ENCODE measurements around the gene FARP1.

DNA sequence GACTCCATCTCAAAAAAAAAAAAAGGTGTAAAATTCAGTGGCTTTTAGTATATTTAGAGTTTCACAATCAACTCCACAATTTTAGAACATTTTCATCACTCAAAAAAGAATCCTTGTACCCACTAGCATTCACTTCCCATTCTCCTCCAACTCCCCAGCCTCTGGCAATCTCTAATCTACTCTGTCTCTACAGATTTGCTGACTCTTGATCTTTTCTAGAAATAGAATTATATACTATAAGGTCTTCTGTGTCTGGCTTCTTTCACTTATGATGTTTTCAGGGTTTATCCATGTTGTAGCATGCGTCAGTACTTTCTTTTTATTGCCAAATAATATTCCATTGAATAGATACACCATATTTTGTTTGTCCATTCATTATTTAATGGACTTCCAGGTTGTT is 8.0 kb upstream of the FARP1 start:
- TF ChIP-seq EP300 (IDR thresholded peaks at IDR 0.05; ENCODE audit: borderline replicate concordance in 1 of 2, low read depth in 1 of 2, low read length in 1 of 2) (no peak), JUND (IDR thresholded peaks at IDR 0.05) (no peak), EZH2phosphoT487 (IDR thresholded peaks at IDR 0.05; ENCODE audit: borderline replicate concordance, low read depth) (no peak), SIN3A (IDR thresholded peaks at IDR 0.05; ENCODE audit: borderline replicate concordance, low read depth, low read length) (no peak), MXI1 (IDR thresholded peaks at IDR 0.05; ENCODE audit: low read depth, low read length) (no peak), ELF1 (IDR thresholded peaks at IDR 0.05) (no peak), YY1 (IDR thresholded peaks at IDR 0.05; ENCODE audit: low read depth) (no peak), FOSL2 (IDR thresholded peaks at IDR 0.05; ENCODE audit: borderline replicate concordance, low read depth) (no peak)
- TF ChIP-seq, protein P1, sequence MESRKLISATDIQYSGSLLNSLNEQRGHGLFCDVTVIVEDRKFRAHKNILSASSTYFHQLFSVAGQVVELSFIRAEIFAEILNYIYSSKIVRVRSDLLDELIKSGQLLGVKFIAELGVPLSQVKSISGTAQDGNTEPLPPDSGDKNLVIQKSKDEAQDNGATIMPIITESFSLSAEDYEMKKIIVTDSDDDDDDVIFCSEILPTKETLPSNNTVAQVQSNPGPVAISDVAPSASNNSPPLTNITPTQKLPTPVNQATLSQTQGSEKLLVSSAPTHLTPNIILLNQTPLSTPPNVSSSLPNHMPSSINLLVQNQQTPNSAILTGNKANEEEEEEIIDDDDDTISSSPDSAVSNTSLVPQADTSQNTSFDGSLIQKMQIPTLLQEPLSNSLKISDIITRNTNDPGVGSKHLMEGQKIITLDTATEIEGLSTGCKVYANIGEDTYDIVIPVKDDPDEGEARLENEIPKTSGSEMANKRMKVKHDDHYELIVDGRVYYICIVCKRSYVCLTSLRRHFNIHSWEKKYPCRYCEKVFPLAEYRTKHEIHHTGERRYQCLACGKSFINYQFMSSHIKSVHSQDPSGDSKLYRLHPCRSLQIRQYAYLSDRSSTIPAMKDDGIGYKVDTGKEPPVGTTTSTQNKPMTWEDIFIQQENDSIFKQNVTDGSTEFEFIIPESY (IDR thresholded peaks at IDR 0.05; ENCODE audit: borderline replicate concordance, low read depth): no peak
- TF ChIP-seq, protein P2, sequence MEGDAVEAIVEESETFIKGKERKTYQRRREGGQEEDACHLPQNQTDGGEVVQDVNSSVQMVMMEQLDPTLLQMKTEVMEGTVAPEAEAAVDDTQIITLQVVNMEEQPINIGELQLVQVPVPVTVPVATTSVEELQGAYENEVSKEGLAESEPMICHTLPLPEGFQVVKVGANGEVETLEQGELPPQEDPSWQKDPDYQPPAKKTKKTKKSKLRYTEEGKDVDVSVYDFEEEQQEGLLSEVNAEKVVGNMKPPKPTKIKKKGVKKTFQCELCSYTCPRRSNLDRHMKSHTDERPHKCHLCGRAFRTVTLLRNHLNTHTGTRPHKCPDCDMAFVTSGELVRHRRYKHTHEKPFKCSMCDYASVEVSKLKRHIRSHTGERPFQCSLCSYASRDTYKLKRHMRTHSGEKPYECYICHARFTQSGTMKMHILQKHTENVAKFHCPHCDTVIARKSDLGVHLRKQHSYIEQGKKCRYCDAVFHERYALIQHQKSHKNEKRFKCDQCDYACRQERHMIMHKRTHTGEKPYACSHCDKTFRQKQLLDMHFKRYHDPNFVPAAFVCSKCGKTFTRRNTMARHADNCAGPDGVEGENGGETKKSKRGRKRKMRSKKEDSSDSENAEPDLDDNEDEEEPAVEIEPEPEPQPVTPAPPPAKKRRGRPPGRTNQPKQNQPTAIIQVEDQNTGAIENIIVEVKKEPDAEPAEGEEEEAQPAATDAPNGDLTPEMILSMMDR (IDR thresholded peaks at IDR 0.05): no peak
- TF ChIP-seq, protein P3, sequence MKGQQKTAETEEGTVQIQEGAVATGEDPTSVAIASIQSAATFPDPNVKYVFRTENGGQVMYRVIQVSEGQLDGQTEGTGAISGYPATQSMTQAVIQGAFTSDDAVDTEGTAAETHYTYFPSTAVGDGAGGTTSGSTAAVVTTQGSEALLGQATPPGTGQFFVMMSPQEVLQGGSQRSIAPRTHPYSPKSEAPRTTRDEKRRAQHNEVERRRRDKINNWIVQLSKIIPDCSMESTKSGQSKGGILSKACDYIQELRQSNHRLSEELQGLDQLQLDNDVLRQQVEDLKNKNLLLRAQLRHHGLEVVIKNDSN (IDR thresholded peaks at IDR 0.05; ENCODE audit: borderline replicate concordance, low read depth): no peak
- TF ChIP-seq, protein P4, sequence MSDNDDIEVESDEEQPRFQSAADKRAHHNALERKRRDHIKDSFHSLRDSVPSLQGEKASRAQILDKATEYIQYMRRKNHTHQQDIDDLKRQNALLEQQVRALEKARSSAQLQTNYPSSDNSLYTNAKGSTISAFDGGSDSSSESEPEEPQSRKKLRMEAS (IDR thresholded peaks at IDR 0.05; ENCODE audit: low read depth): no peak
